SK-N-SH treated with all-trans-retinoic acid at 6 μM for 48 hours (cell line): ENCODE data around the gene FDXR.
A peak's percentile ranks its signal among the peaks of the same experiment; 100 is the strongest.

Source experiments
- ATAC-seq: fragments of 200-7000 bp; cut with Tn5 transposase; 3 replicates; pipeline ENCODE4 v1.9.1; 2020; ENCODE audit warnings: mild to moderate bottlenecking, moderate library complexity
- BACH2 ChIP-seq: fragments of 250-450 bp; sonication (Bioruptor Pico); IDR thresholded peaks from 2 replicates; pipeline ENCODE4 v1.9.0; 2021; ENCODE audit warnings: mild to moderate bottlenecking, borderline replicate concordance
- CREB5 ChIP-seq: fragments of 250-450 bp; sonication (Bioruptor Pico); IDR thresholded peaks from 2 replicates; pipeline ENCODE4 v1.5.1; 2020; ENCODE audit warnings: low read depth, mild to moderate bottlenecking, moderate library complexity
- CSDC2 ChIP-seq: fragments of 250-450 bp; sonication (Bioruptor Pico); IDR thresholded peaks from 2 replicates; pipeline ENCODE4 v1.5.0; 2020; ENCODE audit warnings: mild to moderate bottlenecking, moderate library complexity
- CSRNP3 ChIP-seq: fragments of 250-450 bp; sonication (Bioruptor Pico); IDR thresholded peaks from 2 replicates; pipeline ENCODE4 v1.5.1; 2021; ENCODE audit warnings: mild to moderate bottlenecking, moderate library complexity
- ESRRG ChIP-seq: fragments of 250-450 bp; sonication (Bioruptor Pico); IDR thresholded peaks from 2 replicates; pipeline ENCODE4 v1.6.1; 2021; ENCODE audit warnings: mild to moderate bottlenecking
- GLIS3 ChIP-seq: fragments of 250-450 bp; sonication (Bioruptor Pico); IDR thresholded peaks from 2 replicates; pipeline ENCODE4 v1.5.0; 2020; ENCODE audit warnings: mild to moderate bottlenecking, moderate library complexity
- ISL1 ChIP-seq: fragments of 250-450 bp; sonication (Bioruptor Pico); IDR thresholded peaks from 2 replicates; pipeline ENCODE4 v2.1.2; 2022; ENCODE audit warnings: mild to moderate bottlenecking, moderate library complexity
- OSR1 ChIP-seq: fragments of 250-450 bp; sonication (Bioruptor Pico); IDR thresholded peaks from 2 replicates; pipeline ENCODE4 v1.8.0; 2022; ENCODE audit warnings: moderate library complexity, mild to moderate bottlenecking, inconsistent platforms
- PPARA ChIP-seq: fragments of 250-450 bp; sonication (Bioruptor Pico); IDR thresholded peaks from 2 replicates; pipeline ENCODE4 v1.5.0; 2020; ENCODE audit warnings: mild to moderate bottlenecking, borderline replicate concordance
- RARB ChIP-seq: fragments of 250-450 bp; sonication (Bioruptor Pico); IDR thresholded peaks from 2 replicates; pipeline ENCODE4 v1.8.0; 2021; ENCODE audit warnings: mild to moderate bottlenecking, moderate library complexity
- SNAI2 ChIP-seq: fragments of 250-450 bp; sonication (Bioruptor Pico); IDR thresholded peaks from 2 replicates; pipeline ENCODE4 v1.5.0; 2020; ENCODE audit warnings: mild to moderate bottlenecking, moderate library complexity
- TOX ChIP-seq: fragments of 250-450 bp; sonication (Bioruptor Pico); IDR thresholded peaks from 2 replicates; pipeline ENCODE4 v1.8.0; 2021; ENCODE audit warnings: mild to moderate bottlenecking, moderate library complexity, borderline replicate concordance
- TSHZ2 ChIP-seq: fragments of 250-450 bp; sonication (Bioruptor Pico); IDR thresholded peaks from 2 replicates; pipeline ENCODE4 v1.5.0; 2020; ENCODE audit warnings: mild to moderate bottlenecking, moderate library complexity
- ZC3H10 ChIP-seq: fragments of 250-450 bp; sonication (Bioruptor Pico); IDR thresholded peaks from 2 replicates; pipeline ENCODE4 v1.5.1; 2021; ENCODE audit warnings: mild to moderate bottlenecking, moderate library complexity
- ZFP3 ChIP-seq: fragments of 250-450 bp; sonication (Bioruptor Pico); IDR thresholded peaks from 2 replicates; pipeline ENCODE4 v1.5.0; 2020; ENCODE audit warnings: mild to moderate bottlenecking, moderate library complexity
- ZFP30 ChIP-seq: fragments of 450-650 bp; formaldehyde crosslinking; IDR thresholded peaks from 2 replicates; pipeline ENCODE4 v1.5.0; 2022; ENCODE audit warnings: mild to moderate bottlenecking, moderate library complexity
- ZNF565 ChIP-seq: fragments of 450-650 bp; formaldehyde crosslinking; conservative IDR thresholded peaks from 2 replicates; pipeline ENCODE4 v1.5.0; 2020; ENCODE audit warnings: low read depth, mild to moderate bottlenecking, moderate library complexity
- ZNF70 ChIP-seq: fragments of 450-650 bp; formaldehyde crosslinking; IDR thresholded peaks from 2 replicates; pipeline ENCODE4 v1.5.0; 2020; ENCODE audit warnings: mild to moderate bottlenecking, moderate library complexity
- ZNF8 ChIP-seq: fragments of 450-650 bp; formaldehyde crosslinking; IDR thresholded peaks from 2 replicates; pipeline ENCODE4 v1.5.0; 2020; ENCODE audit warnings: mild to moderate bottlenecking, moderate library complexity

The FDXR gene

DNA sequence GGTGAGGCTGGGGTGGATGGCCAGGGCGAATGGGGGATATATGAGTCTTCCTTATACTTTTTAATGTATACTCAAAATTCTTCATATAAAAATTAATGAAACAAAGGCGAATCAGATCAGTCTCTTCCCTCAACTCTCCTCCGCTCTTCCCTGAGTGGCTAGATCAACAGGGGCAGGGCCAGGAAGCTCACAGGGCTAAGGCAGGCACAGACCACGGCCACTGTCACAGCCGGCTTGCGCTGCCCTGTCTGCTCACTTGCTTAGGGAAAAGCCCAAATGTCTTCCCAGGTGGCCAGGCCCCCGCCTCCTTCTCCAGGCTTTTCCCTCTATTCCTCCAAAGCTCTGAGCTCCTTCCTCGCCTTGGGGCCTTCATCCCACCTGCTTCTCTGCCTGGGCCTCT is 19.1 kb downstream of the FDXR start:
- no peak for ATAC-seq
- TF ChIP-seq CREB5 (CRISPR knock-in tag): no peak
- no peak for TF ChIP-seq ZC3H10 (CRISPR knock-in tag)
- no peak for TF ChIP-seq ZNF565 (CRISPR knock-in tag)
- TF ChIP-seq SNAI2 (CRISPR knock-in tag): no peak
- TF ChIP-seq BACH2 (CRISPR knock-in tag): no peak
- no peak for TF ChIP-seq ZNF8 (CRISPR knock-in tag)
- TF ChIP-seq OSR1 (CRISPR knock-in tag): no peak
- TF ChIP-seq, all 23 proteins: peak for 0

- TF ChIP-seq ZFP3 (CRISPR knock-in tag) (no peak), ZC3H10 (CRISPR knock-in tag) (no peak), ZFP30 (CRISPR knock-in tag) (no peak), RARB (CRISPR knock-in tag) (no peak), BACH2 (CRISPR knock-in tag) (no peak)
- no peak for ATAC-seq
Measured at GRCh38 chr17:74853048-74853397, 19.8 kb downstream of the FDXR start.

DNA sequence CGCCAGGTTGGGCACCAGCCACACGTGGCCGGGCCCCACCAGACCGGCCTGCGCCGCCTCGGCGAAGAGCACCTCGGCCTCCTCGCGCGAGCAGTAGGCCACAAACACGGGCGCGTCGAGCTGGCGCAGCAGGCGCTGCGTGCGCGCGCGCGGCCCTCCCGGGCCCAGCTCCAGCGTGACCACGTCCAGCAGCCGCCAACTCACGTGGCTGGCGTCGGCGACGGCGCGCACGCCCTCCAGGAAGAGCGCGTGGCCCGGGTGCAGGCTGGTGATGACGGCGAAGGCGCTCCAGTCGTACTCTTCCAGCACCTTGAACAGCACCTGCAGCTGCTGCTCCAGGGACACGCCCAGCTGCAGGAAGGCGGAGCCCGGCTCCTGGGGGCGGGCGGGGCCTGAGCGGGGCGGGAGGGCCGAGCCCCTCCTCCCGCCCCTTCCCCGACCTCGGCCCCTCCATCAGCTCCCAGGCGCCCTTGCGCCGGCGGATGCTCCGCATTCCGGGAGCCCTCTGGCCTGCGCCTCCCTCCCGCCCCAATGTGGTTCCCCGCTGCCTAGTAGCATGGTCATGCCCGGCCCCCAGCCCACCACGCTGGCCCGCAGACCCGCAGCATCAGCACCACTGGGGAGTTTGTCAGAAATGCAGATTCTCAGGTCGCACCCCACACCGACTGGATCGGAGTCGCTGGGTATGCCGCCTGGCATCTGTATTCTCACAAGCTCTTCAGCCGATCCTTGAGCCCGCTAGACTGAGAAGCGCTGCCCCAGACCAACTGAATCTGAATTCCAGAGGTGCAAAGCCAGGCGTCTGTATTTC is 20.4 kb downstream of the FDXR start:
- no peak; the same call in 2 of the 3 replicates for ATAC-seq
- TF ChIP-seq ZFP3 (CRISPR knock-in tag) (no peak), TOX (no peak), ZC3H10 (CRISPR knock-in tag) (no peak), CREB5 (CRISPR knock-in tag) (no peak), CSDC2 (CRISPR knock-in tag) (no peak)

- no peak for TF ChIP-seq ZNF8 (CRISPR knock-in tag)
- TF ChIP-seq TSHZ2 (CRISPR knock-in tag): no peak
- no peak for TF ChIP-seq BACH2 (CRISPR knock-in tag)
- TF ChIP-seq PPARA (CRISPR knock-in tag): no peak
- TF ChIP-seq OSR1 (CRISPR knock-in tag): no peak
- TF ChIP-seq SNAI2 (CRISPR knock-in tag): no peak
- no peak for TF ChIP-seq ZFP3 (CRISPR knock-in tag)
- TF ChIP-seq ISL1 (CRISPR knock-in tag): no peak
- no peak for ATAC-seq
Measured at GRCh38 chr17:74851612-74852236, 21.1 kb downstream of the FDXR start.

DNA sequence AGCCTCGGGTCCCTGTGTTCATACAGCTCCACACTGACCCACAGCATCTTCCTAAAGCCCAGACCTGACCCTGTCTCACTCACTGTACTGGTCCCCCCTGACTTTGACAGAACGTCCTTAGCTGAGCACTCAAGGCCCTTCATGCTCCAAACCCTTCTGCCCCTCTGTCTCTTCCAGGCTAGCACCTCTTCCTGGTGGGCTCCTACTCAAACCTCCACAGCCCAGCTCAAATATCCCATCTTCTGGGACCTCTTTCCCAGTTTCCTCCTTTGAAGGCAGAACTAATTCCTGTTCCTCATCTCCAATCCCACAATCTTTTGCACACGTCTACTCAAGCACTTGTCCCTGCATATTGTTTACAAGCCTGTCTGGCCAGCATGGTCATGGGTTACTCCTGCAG is 21.9 kb downstream of the FDXR start:
- no peak for TF ChIP-seq ZNF8 (CRISPR knock-in tag)
- TF ChIP-seq CSDC2 (CRISPR knock-in tag): no peak
- peak; percentile 93 for TF ChIP-seq ZFP3 (CRISPR knock-in tag)
- no peak for TF ChIP-seq GLIS3 (CRISPR knock-in tag)
- ATAC-seq: no peak; the same call in 2 of the 3 replicates

DNA sequence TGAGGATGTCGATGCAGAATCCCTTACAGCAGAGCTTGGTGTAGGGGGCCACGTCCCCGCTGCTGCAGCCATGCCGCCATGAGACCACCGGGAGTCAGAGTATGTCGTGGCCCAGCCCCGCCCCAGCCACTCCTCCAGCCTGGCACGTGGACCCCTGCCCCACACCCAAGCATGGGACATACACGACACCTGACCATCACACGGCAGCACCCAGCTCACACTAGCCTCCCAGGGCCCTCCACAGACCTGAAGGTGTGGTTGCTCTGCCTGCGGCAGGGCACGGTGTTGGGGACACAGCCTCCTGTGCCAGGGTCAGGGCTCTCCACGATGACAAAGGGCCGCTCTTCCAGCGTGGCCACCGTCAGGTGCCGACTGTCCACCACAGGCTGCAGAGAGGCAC is 22.5 kb downstream of the FDXR start:
- TF ChIP-seq SNAI2 (CRISPR knock-in tag) (no peak), BACH2 (CRISPR knock-in tag) (no peak), CSRNP3 (CRISPR knock-in tag) (no peak), ESRRG (no peak), ZNF70 (CRISPR knock-in tag) (no peak), ZNF565 (CRISPR knock-in tag) (no peak)
- no peak for ATAC-seq
